Neutrophil (primary cell): ENCODE data around the gene PALD1.

ENCODE experiments used
- H3K27ac ChIP-seq: fragments of 200-600 bp; sonication (generic); 2 replicates; pipeline ENCODE4 v1.5.1; 2016; ENCODE audit warnings: mild to moderate bottlenecking, moderate library complexity
- H3K27me3 ChIP-seq: fragments of 200-600 bp; sonication (generic); 2 replicates; pipeline ENCODE4 v1.6.0; 2016; ENCODE audit warnings: mild to moderate bottlenecking
- H3K36me3 ChIP-seq: fragments of 200-600 bp; sonication (generic); 2 replicates; pipeline ENCODE4 v1.5.1; 2017
- H3K4me1 ChIP-seq, 2 experiments: fragments of 200-600 bp in 1 of 2; sonication (generic) in 1 of 2; 1 replicate in 1 of 2; 2 replicates in 1 of 2; pipeline versions ENCODE4 v1.5.1 to v1.6.1; 2013 to 2016; ENCODE audit warnings: low read depth in 1 of 2, low read length in 1 of 2, mild to moderate bottlenecking in 1 of 2, moderate library complexity in 1 of 2; ENCODE audit not compliant: control insufficient read depth in 1 of 2, insufficient read depth in 1 of 2
- H3K4me3 ChIP-seq, 2 experiments: fragments of 200-600 bp in 1 of 2; sonication (generic) in 1 of 2; 1 replicate in 1 of 2; 2 replicates in 1 of 2; pipeline ENCODE4 v1.5.1; 2013 to 2016; ENCODE audit warnings: low read depth in 1 of 2, low read length in 1 of 2, mild to moderate bottlenecking in 1 of 2, moderate library complexity in 1 of 2
- H3K9me3 ChIP-seq: fragments of 200-600 bp; sonication (generic); 2 replicates; pipeline ENCODE4 v1.5.1; 2016
- CTCF ChIP-seq: fragments of 200-600 bp; sonication (generic); IDR thresholded peaks from 2 replicates; pipeline ENCODE4 v1.5.1; 2016; ENCODE audit warnings: antibody characterized with exemption

PALD1 gene

GRCh38 chr10:70507966-70508365, 29.4 kb downstream of the PALD1 start:
- no peak for TF ChIP-seq CTCF
- Histone ChIP-seq H3K27me3 (peaks cover 7% of the 10 kb centered on the region), H3K36me3 (no peaks in the 10 kb centered on the region), H3K4me1 (no peaks in the 10 kb centered on the region), H3K27ac (no peak overlapping the region), H3K4me3 (no peak overlapping the region), H3K9me3 (no peaks in the 10 kb centered on the region)

- no peaks in the 10 kb centered on the region for H3K4me1 ChIP-seq
- no peaks in the 10 kb centered on the region for H3K9me3 ChIP-seq
- no peak for TF ChIP-seq CTCF
- no peaks in the 10 kb centered on the region for H3K36me3 ChIP-seq
- no peak overlapping the region for H3K27ac ChIP-seq
- H3K27me3 ChIP-seq, result peaks cover 7% of the 10 kb centered on the region
- no peak overlapping the region for H3K4me3 ChIP-seq
Observed at GRCh38 chr10:70508912-70509756, 30.6 kb downstream of the PALD1 start.

- no peak overlapping the region for H3K27ac ChIP-seq
- no peaks in the 10 kb centered on the region for H3K36me3 ChIP-seq
- H3K27me3 ChIP-seq, result peaks cover 7% of the 10 kb centered on the region
- H3K9me3 ChIP-seq, result no peaks in the 10 kb centered on the region
- no peak overlapping the region for H3K4me3 ChIP-seq
- no peaks in the 10 kb centered on the region for H3K4me1 ChIP-seq
- no peak for TF ChIP-seq CTCF
Observed at GRCh38 chr10:70509757-70510147, 31.2 kb downstream of the PALD1 start.

GRCh38 chr10:70510453-70510852, 31.9 kb downstream of the PALD1 start:
- no peak overlapping the region for H3K27ac ChIP-seq
- no peaks in the 10 kb centered on the region for H3K4me1 ChIP-seq
- no peak for TF ChIP-seq CTCF
- H3K9me3 ChIP-seq, result no peaks in the 10 kb centered on the region
- H3K36me3 ChIP-seq, result no peaks in the 10 kb centered on the region
- peaks cover 7% of the 10 kb centered on the region for H3K27me3 ChIP-seq
- no peak overlapping the region for H3K4me3 ChIP-seq

GRCh38 chr10:70510904-70511303, 32.3 kb downstream of the PALD1 start:
- Histone ChIP-seq H3K27ac (no peak overlapping the region), H3K9me3 (no peaks in the 10 kb centered on the region), H3K4me3 (no peak overlapping the region), H3K36me3 (no peaks in the 10 kb centered on the region), H3K27me3 (peaks cover 7% of the 10 kb centered on the region), H3K4me1 (no peaks in the 10 kb centered on the region)
- no peak for TF ChIP-seq CTCF
